Endothelial cell of umbilical vein (primary cell): ENCODE results near the gene LCE6A.

Experiments
- EZH2 ChIP-seq: IDR thresholded peaks from 2 replicates; pipeline ENCODE4 v1.6.1; 2012; ENCODE audit warnings: borderline replicate concordance, low read depth, mild to moderate bottlenecking, moderate library complexity, low read length, inconsistent platforms; ENCODE audit not compliant: severe bottlenecking
- POLR2A ChIP-seq: IDR thresholded peaks from 2 replicates; pipeline ENCODE4 v1.6.1; 2012; ENCODE audit warnings: low read depth, mild to moderate bottlenecking, control low read depth, low read length
- TF ChIP-seq, protein P1 (sequence below), 2 donors: IDR thresholded peaks; 1 replicate in 1 of 2; 2 replicates in 1 of 2; pipeline ENCODE4 v1.5.1; 2011; ENCODE audit warnings: low read length in 2 of 2, mild to moderate bottlenecking in 2 of 2, moderate library complexity in 2 of 2, control low read depth in 1 of 2, inconsistent platforms in 1 of 2, low read depth in 1 of 2; ENCODE audit not compliant: insufficient read depth in 1 of 2; ENCODE audit errors: extremely low read depth in 1 of 2

DNA sequence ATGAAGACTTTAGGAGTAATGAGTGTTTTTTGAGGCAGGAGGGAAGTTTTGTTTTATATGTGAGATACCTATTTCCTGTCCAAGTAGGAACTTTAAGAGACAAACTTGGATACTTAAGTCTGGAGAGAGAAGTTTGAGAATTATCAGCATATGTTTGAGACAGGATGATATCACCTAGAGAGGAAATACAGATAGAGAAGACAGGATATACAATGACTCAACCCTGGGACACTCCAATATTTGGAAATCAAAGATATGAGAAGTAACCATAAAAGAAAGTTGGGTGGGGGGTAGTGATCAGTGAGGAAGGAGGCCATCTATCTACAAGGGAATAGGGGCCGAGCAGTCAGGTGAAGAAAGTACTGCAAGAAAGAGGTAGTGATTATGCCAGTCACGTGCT, 23.7 kb downstream of the LCE6A start:
- TF ChIP-seq, protein P1, sequence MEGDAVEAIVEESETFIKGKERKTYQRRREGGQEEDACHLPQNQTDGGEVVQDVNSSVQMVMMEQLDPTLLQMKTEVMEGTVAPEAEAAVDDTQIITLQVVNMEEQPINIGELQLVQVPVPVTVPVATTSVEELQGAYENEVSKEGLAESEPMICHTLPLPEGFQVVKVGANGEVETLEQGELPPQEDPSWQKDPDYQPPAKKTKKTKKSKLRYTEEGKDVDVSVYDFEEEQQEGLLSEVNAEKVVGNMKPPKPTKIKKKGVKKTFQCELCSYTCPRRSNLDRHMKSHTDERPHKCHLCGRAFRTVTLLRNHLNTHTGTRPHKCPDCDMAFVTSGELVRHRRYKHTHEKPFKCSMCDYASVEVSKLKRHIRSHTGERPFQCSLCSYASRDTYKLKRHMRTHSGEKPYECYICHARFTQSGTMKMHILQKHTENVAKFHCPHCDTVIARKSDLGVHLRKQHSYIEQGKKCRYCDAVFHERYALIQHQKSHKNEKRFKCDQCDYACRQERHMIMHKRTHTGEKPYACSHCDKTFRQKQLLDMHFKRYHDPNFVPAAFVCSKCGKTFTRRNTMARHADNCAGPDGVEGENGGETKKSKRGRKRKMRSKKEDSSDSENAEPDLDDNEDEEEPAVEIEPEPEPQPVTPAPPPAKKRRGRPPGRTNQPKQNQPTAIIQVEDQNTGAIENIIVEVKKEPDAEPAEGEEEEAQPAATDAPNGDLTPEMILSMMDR (IDR thresholded peaks at IDR 0.05; ENCODE audit: extremely low read depth in 1 of 2, insufficient read depth in 1 of 2, low read depth in 1 of 2, low read length in 2 of 2) = no peak
- TF ChIP-seq POLR2A = no peak
- no peak for TF ChIP-seq EZH2
